ENCODE results near the gene MAIP1. TPM values are rescaled to one million over a fixed set of nuclear protein-coding genes. Genes with fewer than 3 reads are reported as not detected.

Gene MAIP1
- total and polyA plus RNA-seq, 2 donors (not counting 3 experiments of a cell fraction or from before 2014, with no cell fraction given) = 12.0 to 17.7 TPM

- H3K9ac ChIP-seq (replicated peaks; ENCODE audit: extremely low read depth, insufficient read depth, low read length) = no peak overlapping the region
- CTCF ChIA-PET = no interaction called here
- no peaks in the 10 kb centered on the region for H3K9me3 ChIP-seq (replicated peaks; ENCODE audit: control insufficient read depth, insufficient read depth, low read length)
- no peaks in the 10 kb centered on the region for H3K27me3 ChIP-seq (ENCODE audit: control insufficient read depth in 2 of 2, insufficient read depth in 2 of 2, low read length in 2 of 2)
- no peak overlapping the region for H3K4me2 ChIP-seq (ENCODE audit: insufficient read depth, low read length)
- H4K20me1 ChIP-seq (replicated peaks; ENCODE audit: control insufficient read depth, extremely low read depth, insufficient read depth, low read length) = no peaks in the 10 kb centered on the region
- dilution Hi-C loops (cut with MboI; ENCODE audit: extremely low pct_ligation_motif_present, low sequenced_read_pairs) (no loop called here), intact Hi-C loops (cut with micrococcal nuclease) (no loop called here)
- H3K27ac ChIP-seq (ENCODE audit: insufficient read depth, low read depth, low read length) = no peak overlapping the region
- FAIRE-seq (no peak), DNase-seq (ENCODE audit: low read depth, low spot score) (no peak)
- H2AFZ ChIP-seq (ENCODE audit: low read depth, low read length) = no peak overlapping the region
- POLR2A ChIA-PET = no interaction called here
- peaks cover 5 to 20% of the 10 kb centered on the region in 2 experiments for H3K36me3 ChIP-seq (ENCODE audit: control insufficient read depth in 2 of 2, extremely low read depth in 1 of 2, insufficient read depth in 2 of 2, low read length in 2 of 2)
- H3K9me1 ChIP-seq (replicated peaks; ENCODE audit: control insufficient read depth, extremely low read depth, insufficient read depth, low read length) = no peaks in the 10 kb centered on the region
- no peak for TF ChIP-seq GATA2 (IDR thresholded peaks at IDR 0.05; ENCODE audit: insufficient read depth, insufficient read length, low read depth, low read length)
- TF ChIP-seq POLR2AphosphoS5 (IDR thresholded peaks at IDR 0.05; ENCODE audit: insufficient read depth, low read depth, low read length) = no peak
- no peak for TF ChIP-seq MAX (IDR thresholded peaks at IDR 0.05; ENCODE audit: insufficient read depth, insufficient read length)
- TF ChIP-seq, protein P1, sequence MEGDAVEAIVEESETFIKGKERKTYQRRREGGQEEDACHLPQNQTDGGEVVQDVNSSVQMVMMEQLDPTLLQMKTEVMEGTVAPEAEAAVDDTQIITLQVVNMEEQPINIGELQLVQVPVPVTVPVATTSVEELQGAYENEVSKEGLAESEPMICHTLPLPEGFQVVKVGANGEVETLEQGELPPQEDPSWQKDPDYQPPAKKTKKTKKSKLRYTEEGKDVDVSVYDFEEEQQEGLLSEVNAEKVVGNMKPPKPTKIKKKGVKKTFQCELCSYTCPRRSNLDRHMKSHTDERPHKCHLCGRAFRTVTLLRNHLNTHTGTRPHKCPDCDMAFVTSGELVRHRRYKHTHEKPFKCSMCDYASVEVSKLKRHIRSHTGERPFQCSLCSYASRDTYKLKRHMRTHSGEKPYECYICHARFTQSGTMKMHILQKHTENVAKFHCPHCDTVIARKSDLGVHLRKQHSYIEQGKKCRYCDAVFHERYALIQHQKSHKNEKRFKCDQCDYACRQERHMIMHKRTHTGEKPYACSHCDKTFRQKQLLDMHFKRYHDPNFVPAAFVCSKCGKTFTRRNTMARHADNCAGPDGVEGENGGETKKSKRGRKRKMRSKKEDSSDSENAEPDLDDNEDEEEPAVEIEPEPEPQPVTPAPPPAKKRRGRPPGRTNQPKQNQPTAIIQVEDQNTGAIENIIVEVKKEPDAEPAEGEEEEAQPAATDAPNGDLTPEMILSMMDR (IDR thresholded peaks at IDR 0.05; ENCODE audit: extremely low read depth in 1 of 2, insufficient read depth in 1 of 2, low read depth in 1 of 2, low read length in 2 of 2) = no peak
- no peak for TF ChIP-seq JUN (IDR thresholded peaks at IDR 0.05; ENCODE audit: borderline replicate concordance, insufficient read depth, insufficient read length, low read depth)
- no peak for TF ChIP-seq POLR2A (IDR thresholded peaks at IDR 0.05; ENCODE audit: low read depth, low read length)
- no peak for TF ChIP-seq EZH2 (IDR thresholded peaks at IDR 0.05; ENCODE audit: borderline replicate concordance, low read depth, low read length, severe bottlenecking)
- no peak for TF ChIP-seq FOS (IDR thresholded peaks at IDR 0.05; ENCODE audit: borderline replicate concordance, insufficient read depth, low read length)
- no peaks in the 10 kb centered on the region for H3K79me2 ChIP-seq (ENCODE audit: control insufficient read depth, insufficient read depth, low read length)
- BruUV-seq (replicated peaks) = no TSS peak
- H3K4me1 ChIP-seq (ENCODE audit: control insufficient read depth, extremely low read depth, insufficient read depth, low read length) = no peaks in the 10 kb centered on the region
- H3K4me3 ChIP-seq (replicated peaks in 1 of 3; ENCODE audit: insufficient read depth in 1 of 3, low read depth in 1 of 3, low read length in 3 of 3) = no peak overlapping the region
Measured at GRCh38 chr2:199966405-199966804, 11.0 kb downstream of the MAIP1 start.

Data from endothelial cell of umbilical vein (primary cell).